ELR (cell line): ENCODE measurements around the gene ANKRD36.
"Not testable (repeated sequence)": the region's sequence is repeated elsewhere in the genome, so short reads cannot be mapped to it uniquely, and the experiment has no call there.

Experiments used
- DNase-seq: peaks from one replicate; pipeline ENCODE4 v3.0.0-alpha.2; 2015; ENCODE audit warnings: low read depth

The ANKRD36 gene

GRCh38 chr2:97113050-97113881 lies at the start of gene ANKRD36:
Gene ANKRD36, plus strand, starts transcription at chr2:97113153. Its CDS starts 587 bp downstream, at chr2:97113740.
- peak; percentile 83 for DNase-seq

- not testable (repeated sequence) for DNase-seq
Measured at GRCh38 chr2:97066030-97066429, 46.9 kb upstream of the ANKRD36 start.

- DNase-seq = no peak
Measured at GRCh38 chr2:97067279-97068004, 45.5 kb upstream of the ANKRD36 start.

- DNase-seq = no peak
Measured at GRCh38 chr2:97068074-97068473, 44.9 kb upstream of the ANKRD36 start.

- not testable (repeated sequence) for DNase-seq
Measured at GRCh38 chr2:97068722-97069121, 44.2 kb upstream of the ANKRD36 start.

- not testable (repeated sequence) for DNase-seq
Measured at GRCh38 chr2:97070915-97071314, 42.0 kb upstream of the ANKRD36 start.

- DNase-seq = not testable (repeated sequence)
Measured at GRCh38 chr2:97077213-97077612, 35.7 kb upstream of the ANKRD36 start.

- DNase-seq = not testable (repeated sequence)
Measured at GRCh38 chr2:97080855-97081254, 32.1 kb upstream of the ANKRD36 start.

GRCh38 chr2:97082206-97082605 lies 30.7 kb upstream of the ANKRD36 start:
- DNase-seq = not testable (repeated sequence)

GRCh38 chr2:97083516-97083915 lies 29.4 kb upstream of the ANKRD36 start:
- not testable (repeated sequence) for DNase-seq

- not testable (repeated sequence) for DNase-seq
Measured at GRCh38 chr2:97085093-97085492, 27.9 kb upstream of the ANKRD36 start.

- not testable (repeated sequence) for DNase-seq
Measured at GRCh38 chr2:97088706-97089105, 24.2 kb upstream of the ANKRD36 start.

- DNase-seq = not testable (repeated sequence)
Measured at GRCh38 chr2:97092946-97093345, 20.0 kb upstream of the ANKRD36 start.

- DNase-seq = not testable (repeated sequence)
Measured at GRCh38 chr2:97093983-97094771, 18.8 kb upstream of the ANKRD36 start.

GRCh38 chr2:97094772-97095611 lies 18.0 kb upstream of the ANKRD36 start, which contains the start of gene FAHD2B:
Gene FAHD2B, minus strand, starts transcription at chr2:97094882. Its CDS starts 3,176 bp downstream, at chr2:97091706.
- peak; percentile 66 for DNase-seq

GRCh38 chr2:97095661-97096060 lies 17.3 kb upstream of the ANKRD36 start:
- no peak for DNase-seq

- not testable (repeated sequence) for DNase-seq
Measured at GRCh38 chr2:97098786-97099372, 14.1 kb upstream of the ANKRD36 start.

GRCh38 chr2:97106878-97107277 lies 6.1 kb upstream of the ANKRD36 start:
- DNase-seq = not testable (repeated sequence)

- DNase-seq = not testable (repeated sequence)
Measured at GRCh38 chr2:97111246-97111645, 1.7 kb upstream of the ANKRD36 start.

GRCh38 chr2:97112320-97113049 lies 468 bp upstream of the ANKRD36 start:
- peak; percentile 52 for DNase-seq
